ENCODE data around the gene ARFGAP3.

DNA sequence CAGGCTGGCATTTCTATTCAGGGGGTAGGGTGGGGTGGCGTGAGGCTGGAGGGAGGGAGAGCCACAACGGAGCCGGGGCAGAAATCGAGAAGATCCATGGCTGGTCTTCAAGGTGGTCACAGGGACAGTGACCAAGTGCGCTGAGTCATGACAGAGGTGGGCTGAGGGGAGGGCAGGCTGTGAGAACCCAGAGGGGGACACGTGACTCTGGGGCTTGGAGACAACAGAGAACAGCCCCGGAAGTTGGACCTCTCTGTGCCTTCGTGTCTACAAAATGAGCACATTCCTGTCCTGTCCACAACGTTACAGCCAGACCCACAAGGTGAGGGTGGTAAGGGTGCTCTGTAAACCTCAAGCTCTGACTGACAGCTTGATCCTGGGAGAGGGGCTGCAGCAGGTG, 35.1 kb upstream of the ARFGAP3 start:
- TF ChIP-seq, protein P1, sequence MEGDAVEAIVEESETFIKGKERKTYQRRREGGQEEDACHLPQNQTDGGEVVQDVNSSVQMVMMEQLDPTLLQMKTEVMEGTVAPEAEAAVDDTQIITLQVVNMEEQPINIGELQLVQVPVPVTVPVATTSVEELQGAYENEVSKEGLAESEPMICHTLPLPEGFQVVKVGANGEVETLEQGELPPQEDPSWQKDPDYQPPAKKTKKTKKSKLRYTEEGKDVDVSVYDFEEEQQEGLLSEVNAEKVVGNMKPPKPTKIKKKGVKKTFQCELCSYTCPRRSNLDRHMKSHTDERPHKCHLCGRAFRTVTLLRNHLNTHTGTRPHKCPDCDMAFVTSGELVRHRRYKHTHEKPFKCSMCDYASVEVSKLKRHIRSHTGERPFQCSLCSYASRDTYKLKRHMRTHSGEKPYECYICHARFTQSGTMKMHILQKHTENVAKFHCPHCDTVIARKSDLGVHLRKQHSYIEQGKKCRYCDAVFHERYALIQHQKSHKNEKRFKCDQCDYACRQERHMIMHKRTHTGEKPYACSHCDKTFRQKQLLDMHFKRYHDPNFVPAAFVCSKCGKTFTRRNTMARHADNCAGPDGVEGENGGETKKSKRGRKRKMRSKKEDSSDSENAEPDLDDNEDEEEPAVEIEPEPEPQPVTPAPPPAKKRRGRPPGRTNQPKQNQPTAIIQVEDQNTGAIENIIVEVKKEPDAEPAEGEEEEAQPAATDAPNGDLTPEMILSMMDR (IDR thresholded peaks at IDR 0.05): no peak
- no peak for TF ChIP-seq POLR2A (IDR thresholded peaks at IDR 0.05; ENCODE audit: low read length)
- TF ChIP-seq, protein P2, sequence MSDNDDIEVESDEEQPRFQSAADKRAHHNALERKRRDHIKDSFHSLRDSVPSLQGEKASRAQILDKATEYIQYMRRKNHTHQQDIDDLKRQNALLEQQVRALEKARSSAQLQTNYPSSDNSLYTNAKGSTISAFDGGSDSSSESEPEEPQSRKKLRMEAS (IDR thresholded peaks at IDR 0.05): no peak
